HFFc6 (cell line): Measurements from ENCODE around the gene OXER1. TPM values are rescaled to one million over a fixed set of nuclear protein-coding genes. Genes with fewer than 3 reads are reported as not detected.
A peak's percentile ranks its signal among the peaks of the same experiment; 100 is the strongest.

Experiments used
- DNase-seq: peaks from one replicate; pipeline ENCODE4 v3.0.0-alpha.2; 2018
- H3K27ac Mint-ChIP-seq: 2 replicates; pipeline ENCODE4 v1.8.0; 2020; ENCODE audit warnings: mild to moderate bottlenecking, mixed read lengths
- H3K27me3 Mint-ChIP-seq: 2 replicates; pipeline ENCODE4 v1.8.0; 2021; ENCODE audit warnings: mild to moderate bottlenecking, moderate library complexity, mixed read lengths; ENCODE audit not compliant: insufficient read depth
- H3K36me3 Mint-ChIP-seq: 2 replicates; pipeline ENCODE4 v1.8.0; 2021; ENCODE audit warnings: low read depth, mixed read lengths
- H3K4me1 Mint-ChIP-seq: 2 replicates; pipeline ENCODE4 v1.8.0; 2020; ENCODE audit warnings: low read depth, mixed read lengths
- H3K4me3 Mint-ChIP-seq: 2 replicates; pipeline ENCODE4 v1.8.0; 2020; ENCODE audit warnings: mild to moderate bottlenecking, moderate library complexity, mixed read lengths
- H3K9me3 Mint-ChIP-seq: 2 replicates; pipeline ENCODE4 v1.8.0; 2020; ENCODE audit warnings: mild to moderate bottlenecking, mixed read lengths
- CTCF ChIP-seq: fragments of 200-600 bp; sonication (generic); IDR thresholded peaks from 2 replicates; pipeline ENCODE4 v1.5.0; 2021; ENCODE audit warnings: antibody characterized with exemption, mild to moderate bottlenecking
- total RNA-seq, 6 experiments: library from RNA; stranded (reverse); fragmentation: NEBNext Ultra II Directional; extraction: Animal tissue kit (Norgen Biotek cat#: 25700); gene quantifications; 2 replicates in 1 of 6; 3 replicates in 5 of 6; pipeline ENCODE4 v1.2.3, GENCODE V29; 2021

The OXER1 gene
- total RNA-seq, 6 experiments from 2014 or later = not detected

GRCh38 chr2:42783511-42783910, 19.6 kb upstream of the OXER1 start:
- H3K27ac Mint-ChIP-seq = no peak overlapping the region
- no peak overlapping the region for H3K4me3 Mint-ChIP-seq
- TF ChIP-seq CTCF = no peak
- no peak for DNase-seq
- no peaks in the 10 kb centered on the region for H3K4me1 Mint-ChIP-seq
- peaks cover 20% of the 10 kb centered on the region for H3K27me3 Mint-ChIP-seq
- H3K9me3 Mint-ChIP-seq = peaks cover 9% of the 10 kb centered on the region
- H3K36me3 Mint-ChIP-seq = no peaks in the 10 kb centered on the region; the same call in 1 of the 2 replicates

GRCh38 chr2:42781181-42781580, 17.2 kb upstream of the OXER1 start:
- no peak overlapping the region for H3K27ac Mint-ChIP-seq
- no peak overlapping the region for H3K4me3 Mint-ChIP-seq
- no peaks in the 10 kb centered on the region for H3K4me1 Mint-ChIP-seq
- no peaks in the 10 kb centered on the region; the same call in 1 of the 2 replicates for H3K36me3 Mint-ChIP-seq
- TF ChIP-seq CTCF = no peak
- H3K27me3 Mint-ChIP-seq = peaks cover 10% of the 10 kb centered on the region
- H3K9me3 Mint-ChIP-seq = peaks cover 23% of the 10 kb centered on the region
- no peak for DNase-seq

GRCh38 chr2:42777883-42778805, 14.2 kb upstream of the OXER1 start:
- Mint-ChIP-seq H3K4me3 (no peak overlapping the region), H3K4me1 (no peaks in the 10 kb centered on the region), H3K36me3 (no peaks in the 10 kb centered on the region; the same call in 1 of the 2 replicates), H3K27me3 (peaks cover 11% of the 10 kb centered on the region), H3K9me3 (peaks cover 23% of the 10 kb centered on the region), H3K27ac (no peak overlapping the region)
- DNase-seq = peak; percentile 36
- no peak for TF ChIP-seq CTCF

GRCh38 chr2:42775810-42776209, 11.9 kb upstream of the OXER1 start:
- no peak for TF ChIP-seq CTCF
- Mint-ChIP-seq H3K9me3 (peaks cover 23% of the 10 kb centered on the region), H3K4me3 (no peak overlapping the region), H3K4me1 (no peaks in the 10 kb centered on the region), H3K27ac (no peak overlapping the region), H3K36me3 (no peaks in the 10 kb centered on the region; the same call in 1 of the 2 replicates), H3K27me3 (peaks cover 4% of the 10 kb centered on the region; the same call in 1 of the 2 replicates)
- no peak for DNase-seq

GRCh38 chr2:42775186-42775585, 11.3 kb upstream of the OXER1 start:
- Mint-ChIP-seq H3K27me3 (peaks cover 9% of the 10 kb centered on the region), H3K4me3 (no peak overlapping the region), H3K27ac (no peak overlapping the region), H3K9me3 (peaks cover 18% of the 10 kb centered on the region), H3K4me1 (no peaks in the 10 kb centered on the region), H3K36me3 (no peaks in the 10 kb centered on the region; the same call in 1 of the 2 replicates)
- DNase-seq = no peak
- no peak for TF ChIP-seq CTCF
